ENCODE measurements around the gene RAC2.

GRCh38 chr22:37186997-37187522, 57.0 kb downstream of the RAC2 start:
- TF ChIP-seq CTCF (conservative IDR thresholded peaks at IDR 0.05; ENCODE audit: low read depth, low read length) (no peak), EZH2 (IDR thresholded peaks at IDR 0.05; ENCODE audit: low read length, unreplicated experiment) (no peak)
